AG09309 (cell line): ENCODE results near the gene TRABD2A.

Experiments
- DNase-seq: peaks from one replicate; pipeline ENCODE4 v3.0.0-alpha.2; 2010; ENCODE audit warnings: low read depth
- H3K4me3 ChIP-seq: 2 replicates; pipeline ENCODE4 v1.5.1; 2011; ENCODE audit warnings: mild to moderate bottlenecking, low read depth, low read length, moderate library complexity; ENCODE audit not compliant: control insufficient read depth
- TF ChIP-seq, protein P1 (sequence below): IDR thresholded peaks from 2 replicates; pipeline ENCODE4 v1.5.1; 2011; ENCODE audit warnings: mild to moderate bottlenecking, low read depth, low read length, inconsistent platforms; ENCODE audit not compliant: insufficient read depth, control insufficient read depth; ENCODE audit errors: missing control alignments

TRABD2A gene

DNA sequence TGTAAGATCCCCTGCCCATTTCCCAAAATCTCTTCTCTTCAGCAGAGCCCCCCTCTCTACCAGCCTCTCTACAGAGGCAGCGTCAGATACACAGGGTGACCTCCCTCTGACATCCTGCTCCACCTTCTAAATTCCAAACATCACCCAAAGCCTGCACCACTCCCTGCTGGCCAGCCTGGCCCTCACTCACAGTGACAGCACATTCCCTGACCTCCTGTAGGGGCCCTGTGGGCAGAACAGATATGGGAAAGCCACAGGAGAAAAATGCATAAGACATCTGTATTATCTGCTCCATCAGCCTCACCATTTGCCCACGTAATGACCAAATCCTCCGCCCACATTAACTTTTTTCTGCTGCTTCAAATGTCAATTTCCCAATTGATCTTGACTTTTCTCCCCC lies 40.6 kb downstream of the TRABD2A start:
- TF ChIP-seq, protein P1, sequence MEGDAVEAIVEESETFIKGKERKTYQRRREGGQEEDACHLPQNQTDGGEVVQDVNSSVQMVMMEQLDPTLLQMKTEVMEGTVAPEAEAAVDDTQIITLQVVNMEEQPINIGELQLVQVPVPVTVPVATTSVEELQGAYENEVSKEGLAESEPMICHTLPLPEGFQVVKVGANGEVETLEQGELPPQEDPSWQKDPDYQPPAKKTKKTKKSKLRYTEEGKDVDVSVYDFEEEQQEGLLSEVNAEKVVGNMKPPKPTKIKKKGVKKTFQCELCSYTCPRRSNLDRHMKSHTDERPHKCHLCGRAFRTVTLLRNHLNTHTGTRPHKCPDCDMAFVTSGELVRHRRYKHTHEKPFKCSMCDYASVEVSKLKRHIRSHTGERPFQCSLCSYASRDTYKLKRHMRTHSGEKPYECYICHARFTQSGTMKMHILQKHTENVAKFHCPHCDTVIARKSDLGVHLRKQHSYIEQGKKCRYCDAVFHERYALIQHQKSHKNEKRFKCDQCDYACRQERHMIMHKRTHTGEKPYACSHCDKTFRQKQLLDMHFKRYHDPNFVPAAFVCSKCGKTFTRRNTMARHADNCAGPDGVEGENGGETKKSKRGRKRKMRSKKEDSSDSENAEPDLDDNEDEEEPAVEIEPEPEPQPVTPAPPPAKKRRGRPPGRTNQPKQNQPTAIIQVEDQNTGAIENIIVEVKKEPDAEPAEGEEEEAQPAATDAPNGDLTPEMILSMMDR, result no peak
- H3K4me3 ChIP-seq, result no peak overlapping the region
- no peak for DNase-seq

DNA sequence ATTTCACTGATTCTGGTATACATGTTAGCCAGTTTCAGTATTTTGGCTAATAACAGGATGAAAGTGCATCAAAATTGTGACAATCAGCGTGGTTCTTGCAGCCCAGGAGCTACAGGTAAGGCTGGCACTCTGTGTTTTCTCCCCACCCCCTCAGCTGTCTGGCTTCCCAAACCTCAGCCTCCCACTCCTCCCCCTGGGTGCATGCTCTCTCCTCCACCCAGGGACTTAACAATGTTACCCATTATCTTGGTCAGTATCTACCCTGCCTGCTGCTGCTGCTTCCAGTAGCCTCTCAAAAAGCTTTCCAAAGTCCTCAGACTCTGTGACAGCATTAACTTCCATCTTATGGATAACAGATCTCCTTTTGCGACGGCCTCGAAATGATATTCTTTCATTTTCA lies 41.0 kb downstream of the TRABD2A start:
- DNase-seq, result no peak
- TF ChIP-seq, protein P1, result no peak
- H3K4me3 ChIP-seq, result no peak overlapping the region

- no peak for DNase-seq
- TF ChIP-seq, protein P1, result no peak
- H3K4me3 ChIP-seq, result no peak overlapping the region
These were observed 42.3 kb downstream of the TRABD2A start for GRCh38 chr2:84838434-84839145.

DNA sequence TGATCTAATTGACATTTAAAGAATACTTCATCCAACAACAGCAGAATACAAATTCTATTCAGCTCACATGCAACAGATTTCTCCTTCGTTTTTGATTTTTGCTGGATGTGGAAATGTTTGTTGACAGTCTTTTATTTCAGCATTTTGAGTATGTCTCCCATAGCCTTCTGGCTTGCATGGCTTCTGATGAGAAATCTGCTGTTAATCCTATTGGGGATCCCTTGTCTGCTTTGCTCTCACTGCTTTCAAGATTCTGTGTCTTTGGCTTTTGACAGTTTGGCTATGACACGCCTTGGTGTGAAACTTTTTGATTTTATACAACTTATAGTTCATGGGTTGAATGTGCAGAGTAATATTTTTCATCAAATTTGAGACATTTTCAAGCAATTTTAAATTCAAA lies 44.7 kb downstream of the TRABD2A start:
- TF ChIP-seq, protein P1, result no peak
- DNase-seq, result no peak
- H3K4me3 ChIP-seq, result no peak overlapping the region

DNA sequence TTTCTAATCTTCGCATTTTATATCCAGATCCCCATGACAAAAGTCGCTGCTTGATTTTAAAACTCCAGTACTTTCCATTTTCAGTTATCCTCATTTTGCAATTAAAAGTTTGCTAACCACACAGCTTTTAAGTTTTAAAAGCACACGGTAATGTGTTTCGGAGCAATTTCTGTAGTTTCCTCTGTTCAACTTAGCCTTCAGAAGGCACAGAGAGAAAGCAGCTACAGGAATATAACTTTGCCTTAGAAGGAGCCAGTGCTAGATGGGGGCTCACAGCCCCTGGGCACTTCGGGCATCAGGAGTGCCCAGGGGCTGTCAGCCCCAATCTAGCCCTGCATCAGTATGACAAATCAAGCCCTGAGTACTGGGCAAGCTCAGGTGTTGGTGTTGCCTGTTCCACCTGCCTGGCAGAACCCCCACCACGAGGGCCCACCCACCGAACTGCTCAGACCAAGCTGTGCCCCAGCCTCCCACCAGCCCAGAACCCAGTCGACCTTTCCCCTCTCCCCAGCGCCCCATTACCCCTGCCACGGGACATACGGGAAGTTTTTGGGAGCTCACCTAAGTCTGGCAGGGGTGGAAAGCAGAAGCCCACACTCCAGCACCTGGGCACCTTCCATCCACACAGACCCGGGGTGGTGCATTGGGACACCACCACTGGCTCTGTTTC lies 47.3 kb downstream of the TRABD2A start:
- H3K4me3 ChIP-seq, result no peak overlapping the region
- TF ChIP-seq, protein P1, result no peak
- no peak for DNase-seq

- TF ChIP-seq, protein P1, result no peak
- no peak overlapping the region for H3K4me3 ChIP-seq
- DNase-seq, result no peak
These were observed 48.0 kb downstream of the TRABD2A start for GRCh38 chr2:84832772-84833461.
